HS-5 (cell line): Measurements from ENCODE around the gene SLC37A3.
"Not testable (repeated sequence)": the region's sequence is repeated elsewhere in the genome, so short reads cannot be mapped to it uniquely, and the experiment has no call there.

Source experiments
- DNase-seq: peaks from one replicate; pipeline ENCODE4 v3.0.0-alpha.2; 2012; ENCODE audit warnings: low read depth

The SLC37A3 gene, protein sequence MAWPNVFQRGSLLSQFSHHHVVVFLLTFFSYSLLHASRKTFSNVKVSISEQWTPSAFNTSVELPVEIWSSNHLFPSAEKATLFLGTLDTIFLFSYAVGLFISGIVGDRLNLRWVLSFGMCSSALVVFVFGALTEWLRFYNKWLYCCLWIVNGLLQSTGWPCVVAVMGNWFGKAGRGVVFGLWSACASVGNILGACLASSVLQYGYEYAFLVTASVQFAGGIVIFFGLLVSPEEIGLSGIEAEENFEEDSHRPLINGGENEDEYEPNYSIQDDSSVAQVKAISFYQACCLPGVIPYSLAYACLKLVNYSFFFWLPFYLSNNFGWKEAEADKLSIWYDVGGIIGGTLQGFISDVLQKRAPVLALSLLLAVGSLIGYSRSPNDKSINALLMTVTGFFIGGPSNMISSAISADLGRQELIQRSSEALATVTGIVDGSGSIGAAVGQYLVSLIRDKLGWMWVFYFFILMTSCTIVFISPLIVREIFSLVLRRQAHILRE

DNA sequence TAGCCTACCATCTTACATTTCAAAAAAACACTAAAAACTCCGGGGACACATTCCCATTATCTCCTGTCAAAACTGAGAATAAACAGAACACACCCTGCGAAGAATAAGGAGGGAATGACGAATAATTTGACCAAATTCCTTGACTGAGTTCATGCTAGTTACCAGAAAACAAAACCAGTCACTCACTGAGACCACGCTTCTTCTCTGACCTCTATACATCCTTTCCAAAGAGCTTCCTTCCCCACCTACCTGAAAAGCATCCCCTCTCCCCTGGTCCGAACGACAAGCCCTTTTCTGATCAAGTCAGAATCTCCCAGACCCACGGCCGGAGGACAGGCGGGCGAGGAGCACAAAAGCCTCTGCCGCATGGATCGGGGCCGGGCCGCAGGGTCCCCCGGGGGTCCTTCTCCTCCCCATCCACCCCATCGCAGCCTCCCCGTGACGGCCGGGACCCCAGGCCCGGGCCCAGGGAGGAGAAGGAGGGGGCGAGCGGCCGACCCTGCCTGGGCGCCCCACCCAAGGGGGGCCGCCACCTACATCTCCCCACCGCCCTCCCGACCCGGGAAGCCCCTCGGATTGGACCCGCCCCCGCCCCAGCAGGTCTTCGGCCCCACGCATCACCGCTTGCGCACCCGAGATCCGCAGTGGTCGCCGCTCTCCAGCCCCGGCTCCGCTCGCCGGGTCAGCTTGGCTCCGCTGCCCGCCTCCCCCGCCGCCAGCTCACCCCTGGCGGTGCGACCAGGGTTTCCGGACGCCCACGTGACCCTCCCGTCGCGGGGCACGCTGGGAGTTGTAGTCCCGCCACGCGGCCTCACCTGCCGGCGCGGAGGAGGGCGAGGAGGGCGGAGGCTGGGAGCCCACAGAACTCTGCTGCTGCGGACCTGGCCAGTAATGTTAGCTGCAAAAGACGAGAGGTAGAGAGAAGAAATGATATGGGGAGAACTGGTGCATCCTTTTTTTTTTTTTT is at the start of gene SLC37A3:
SLC37A3 (minus strand) TSS at position 747 of the 967 bp plus-strand sequence. CDS start 16,004 bp downstream, outside the sequence.
- DNase-seq: no peak

- no peak for DNase-seq
Measured at GRCh38 chr7:140447841-140448240, 49.5 kb upstream of the SLC37A3 start.

GRCh38 chr7:140446467-140446866 is 48.1 kb upstream of the SLC37A3 start:
- DNase-seq: no peak

DNA sequence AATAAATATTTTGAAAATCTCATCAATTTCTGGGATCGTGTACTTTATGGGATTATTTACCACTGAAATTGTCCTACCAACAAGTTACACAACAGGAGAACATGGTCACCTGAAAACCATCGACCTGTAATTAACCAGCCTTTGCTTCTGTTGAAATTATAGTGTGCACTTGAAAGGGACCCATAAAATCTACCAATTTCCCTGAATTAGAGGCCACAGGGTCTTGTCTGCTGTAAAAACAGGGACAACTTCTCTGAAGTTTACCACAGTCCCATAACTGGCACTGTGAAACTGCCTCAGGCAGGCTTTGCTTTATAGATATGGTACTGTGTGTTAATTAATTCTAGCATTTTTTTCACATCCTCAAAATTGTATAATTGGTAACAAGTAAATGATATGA is 43.2 kb upstream of the SLC37A3 start:
- DNase-seq: no peak

- DNase-seq: no peak
Measured at GRCh38 chr7:140440593-140440992, 42.3 kb upstream of the SLC37A3 start.

DNA sequence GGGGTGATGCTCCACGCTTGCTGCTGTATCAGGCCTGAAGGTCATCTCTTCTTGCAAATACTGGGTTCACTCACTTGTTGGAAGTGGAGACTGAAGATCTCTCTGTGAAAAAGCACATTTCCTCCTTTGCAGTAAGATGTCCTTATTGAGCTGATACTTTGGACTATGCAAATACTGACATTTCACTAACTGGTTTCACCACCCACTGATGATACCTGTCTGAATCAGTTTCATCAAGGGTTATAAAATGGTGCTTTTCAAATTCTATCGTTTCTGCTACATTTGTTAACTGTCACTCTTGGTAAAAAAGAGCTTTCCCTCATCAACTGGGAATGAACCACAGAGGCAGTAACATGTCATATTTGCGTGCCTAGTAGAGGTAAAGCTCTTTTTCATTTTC is 41.0 kb upstream of the SLC37A3 start:
- DNase-seq: no peak

DNA sequence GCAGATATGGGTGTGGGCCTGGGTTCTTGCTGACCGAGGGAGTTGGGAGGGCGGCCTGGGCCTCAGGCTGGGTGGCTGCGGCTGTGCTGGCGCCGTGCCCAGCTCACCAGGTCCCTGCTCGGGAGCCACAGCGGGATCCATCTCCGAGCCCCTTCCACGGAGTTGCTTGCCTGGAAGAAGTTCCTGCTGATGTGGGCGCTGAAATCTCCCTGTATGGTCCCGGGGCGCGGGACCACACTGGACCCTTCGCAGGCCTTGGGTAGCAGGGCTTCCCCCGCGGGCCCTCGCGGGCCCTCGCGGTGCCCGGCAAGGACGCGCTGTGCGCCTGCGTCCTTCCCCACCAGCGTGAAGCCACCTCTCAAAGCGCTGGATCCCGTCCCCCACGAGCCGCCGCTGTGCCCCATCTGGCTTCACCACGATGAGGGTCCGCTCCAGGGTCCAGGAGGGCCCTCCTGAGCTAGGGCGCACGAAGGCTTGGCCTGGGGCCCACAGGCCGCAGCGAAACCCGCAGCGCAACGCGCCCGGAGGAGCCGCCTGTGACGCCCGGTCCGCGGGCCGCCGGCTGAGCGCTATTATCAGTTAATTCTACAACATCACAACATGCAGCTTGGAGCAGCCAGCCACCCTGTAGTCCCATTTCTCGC is 37.0 kb upstream of the SLC37A3 start:
- DNase-seq: no peak

- no peak for DNase-seq
Measured at GRCh38 chr7:140433396-140433795, 35.1 kb upstream of the SLC37A3 start.

- DNase-seq: no peak
Measured at GRCh38 chr7:140426130-140426529, 27.8 kb upstream of the SLC37A3 start.

DNA sequence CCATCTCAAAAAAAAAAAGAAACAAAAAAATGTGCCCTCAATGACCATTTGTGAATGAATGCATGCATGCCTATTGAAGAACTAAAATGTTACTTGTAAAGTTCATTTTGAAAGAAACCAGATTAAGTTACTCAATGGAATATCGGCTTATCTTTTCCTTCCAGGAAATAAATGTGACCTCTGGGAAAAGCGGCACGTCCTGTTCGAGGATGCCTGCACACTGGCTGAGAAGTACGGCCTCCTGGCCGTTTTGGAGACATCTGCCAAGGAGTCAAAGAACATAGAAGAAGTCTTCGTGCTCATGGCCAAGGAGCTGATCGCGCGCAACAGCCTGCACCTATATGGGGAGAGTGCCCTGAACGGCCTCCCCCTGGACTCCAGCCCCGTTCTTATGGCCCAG is 27.4 kb upstream of the SLC37A3 start:
- DNase-seq: no peak

GRCh38 chr7:140423501-140423900 is 25.2 kb upstream of the SLC37A3 start:
- no peak for DNase-seq

DNA sequence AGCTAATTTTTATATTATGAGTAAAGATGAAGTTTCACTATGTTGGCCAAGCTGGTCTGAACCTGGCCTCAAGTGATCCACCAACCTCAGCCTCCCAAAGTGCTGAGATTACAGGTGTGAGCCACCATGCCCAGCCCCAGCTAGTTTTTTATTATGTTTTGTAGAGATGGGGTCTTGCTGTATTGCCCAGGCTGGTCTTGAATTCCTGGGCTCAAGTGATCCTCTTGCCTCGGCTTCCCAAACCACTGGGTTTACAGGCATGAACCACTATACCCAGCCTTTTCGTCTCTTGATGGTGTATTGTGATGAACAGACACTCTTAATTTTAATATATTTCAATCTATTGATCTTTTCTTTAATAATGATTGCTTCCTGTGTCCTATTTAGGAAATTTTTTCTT is 23.2 kb upstream of the SLC37A3 start:
- DNase-seq: no peak

DNA sequence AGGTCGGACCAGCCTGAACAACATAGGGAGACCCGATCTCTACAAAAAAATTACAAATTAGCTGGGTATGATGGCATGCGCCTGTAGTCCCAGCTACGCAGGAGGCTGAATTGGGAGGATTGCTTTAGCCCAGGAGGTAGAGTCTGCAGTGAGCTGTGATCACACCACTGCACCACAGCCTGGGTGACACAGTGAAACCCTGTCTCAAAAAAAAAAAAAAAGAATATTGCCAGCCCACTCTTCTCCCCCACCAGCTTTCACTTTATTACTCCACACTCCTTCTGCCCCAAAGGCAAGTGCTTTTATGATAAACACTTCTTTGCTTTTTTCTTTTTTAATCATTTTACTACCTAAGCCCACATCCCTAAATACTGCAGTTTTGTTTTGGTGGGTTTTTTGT is 20.3 kb upstream of the SLC37A3 start:
- DNase-seq: no peak

- DNase-seq: not testable (repeated sequence)
Measured at GRCh38 chr7:140418156-140418472, 19.8 kb upstream of the SLC37A3 start.

DNA sequence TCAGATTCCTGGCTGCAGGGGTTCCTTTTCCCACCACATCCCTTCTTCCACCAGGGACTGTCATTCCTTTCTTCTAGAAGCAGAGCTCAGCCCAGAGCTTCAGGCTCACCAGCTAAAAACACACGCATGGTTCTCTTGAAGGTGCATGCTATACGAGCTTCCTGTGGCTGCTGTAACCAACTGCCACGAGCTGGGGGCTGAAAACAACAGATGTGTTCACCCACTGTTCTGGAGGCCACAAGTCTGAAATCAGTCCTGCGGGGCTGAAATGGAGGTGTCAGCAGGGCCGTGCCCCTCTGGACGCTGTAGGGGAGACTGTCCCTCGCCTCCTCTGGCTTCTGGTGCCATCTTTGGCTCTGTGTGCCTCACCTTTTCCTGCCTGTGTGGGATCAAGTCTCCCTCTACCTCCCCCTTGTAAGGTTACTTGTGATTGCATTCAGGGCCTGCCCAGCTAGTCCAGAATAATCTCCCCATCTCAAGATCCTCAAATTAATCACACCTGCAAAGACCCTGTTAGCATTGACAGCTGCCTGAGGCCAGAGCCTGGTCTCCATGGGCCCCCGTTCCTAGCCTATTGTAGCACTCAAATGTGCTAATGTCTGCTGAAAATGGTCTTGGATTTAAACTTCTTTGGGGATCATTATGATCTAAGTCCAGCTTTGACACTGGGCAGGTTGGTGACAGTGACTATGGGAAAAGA is 19.3 kb upstream of the SLC37A3 start:
- DNase-seq: no peak

- DNase-seq: no peak
Measured at GRCh38 chr7:140416560-140416959, 18.2 kb upstream of the SLC37A3 start.

DNA sequence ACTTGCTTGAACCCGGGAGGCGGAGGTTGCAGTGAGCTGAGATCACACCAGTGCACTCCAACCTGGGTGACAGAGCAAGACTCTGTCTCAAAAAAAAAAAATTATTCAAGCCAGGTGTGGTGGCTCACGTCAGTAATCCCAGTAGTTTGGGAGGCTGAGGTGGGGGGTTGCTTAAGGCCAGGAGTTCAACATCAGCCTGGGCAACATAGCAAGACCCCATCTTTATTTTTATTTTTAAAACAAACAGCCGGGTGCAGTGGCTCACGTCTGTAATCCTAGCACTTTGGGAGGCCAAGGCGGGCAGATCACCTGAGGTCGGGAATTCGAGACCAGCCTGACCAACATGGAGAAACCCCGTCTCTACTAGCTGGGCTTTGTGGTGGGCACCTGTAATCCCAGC is 17.5 kb upstream of the SLC37A3 start:
- not testable (repeated sequence) for DNase-seq

- no peak for DNase-seq
Measured at GRCh38 chr7:140415361-140415760, 17.0 kb upstream of the SLC37A3 start.

DNA sequence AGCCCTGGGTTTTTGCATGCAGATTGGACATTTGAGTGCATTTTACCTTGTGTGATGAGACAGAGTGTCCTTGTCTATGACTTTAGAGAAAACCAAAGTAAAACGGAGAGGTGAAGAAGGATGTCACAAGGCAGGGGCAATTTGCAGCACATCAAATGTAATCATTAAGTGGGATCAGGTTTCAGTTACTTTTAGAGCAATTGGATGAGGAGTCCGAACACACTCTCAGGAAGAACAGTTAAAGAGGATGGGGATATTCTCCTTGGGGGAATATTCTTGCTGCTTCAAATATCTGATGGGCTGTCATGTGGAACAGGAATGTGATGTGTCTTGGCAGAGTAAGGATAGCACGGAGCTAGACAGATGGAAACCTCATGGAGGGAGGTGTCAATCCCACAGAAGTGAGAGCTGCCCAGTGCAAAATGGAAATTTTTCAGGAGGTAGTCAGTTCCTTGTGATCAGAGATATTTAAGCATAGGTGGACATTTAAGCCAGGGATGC is 6.3 kb upstream of the SLC37A3 start:
- DNase-seq: no peak

GRCh38 chr7:140403878-140404564 is 5.7 kb upstream of the SLC37A3 start, which contains the start of gene RAB19:
Gene RAB19 (plus strand): TSS chr7:140404058. CDS start chr7:140407647, 3,589 bp downstream.
- DNase-seq: no peak
